Fibroblast of lung (primary cell): Measurements from ENCODE around the gene CD200R1L.

Experiments
- CTCF ChIP-seq, 2 donors: IDR thresholded peaks in 1 of 2; conservative IDR thresholded peaks in 1 of 2; 1 replicate in 1 of 2; 2 replicates in 1 of 2; pipeline ENCODE4 v1.5.1; 2011 to 2012; ENCODE audit warnings: low read length in 2 of 2, control low read depth in 1 of 2, inconsistent platforms in 1 of 2, low read depth in 1 of 2, mild to moderate bottlenecking in 1 of 2
- EZH2 ChIP-seq: IDR thresholded peaks from 2 replicates; pipeline ENCODE4 v1.5.1; 2012; ENCODE audit warnings: low read length, control low read depth, mild to moderate bottlenecking; ENCODE audit errors: missing control alignments

GRCh38 chr3:112818289-112818688, 28.4 kb downstream of the CD200R1L start:
- TF ChIP-seq CTCF (conservative IDR thresholded peaks at IDR 0.05 in 1 of 2, IDR thresholded peaks at IDR 0.05 in 1 of 2; ENCODE audit: low read depth in 1 of 2, low read length in 2 of 2) (no peak), EZH2 (no peak)
